Femur (tissue), 1 donor: Measurements from ENCODE around the gene STAG1.
A peak's percentile ranks its signal among the peaks of the same experiment; 100 is the strongest.
"Not testable (repeated sequence)": the region's sequence is repeated elsewhere in the genome, so short reads cannot be mapped to it uniquely, and the experiment has no call there.

Source experiments
- DNase-seq: peaks from one replicate; pipeline ENCODE4 v3.0.0-alpha.2; 2017

STAG1 gene

DNA sequence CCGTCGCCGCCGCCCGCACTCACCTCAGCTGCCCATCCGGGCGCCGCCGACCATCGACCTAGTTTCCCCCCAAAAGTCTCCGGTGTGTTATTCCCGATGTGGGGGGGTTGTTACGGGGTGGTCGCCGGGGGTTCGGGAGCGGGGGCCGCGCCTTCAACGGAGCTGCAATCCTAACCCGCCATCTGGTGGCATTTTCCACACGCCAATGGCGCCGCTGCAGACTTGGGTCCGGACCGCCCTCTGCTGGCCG lies at the start of gene STAG1:
TSS of gene STAG1 (minus strand) at position 207 of the 250 bp plus-strand sequence. CDS start 121,480 bp downstream, outside the sequence.
- DNase-seq = no peak

DNA sequence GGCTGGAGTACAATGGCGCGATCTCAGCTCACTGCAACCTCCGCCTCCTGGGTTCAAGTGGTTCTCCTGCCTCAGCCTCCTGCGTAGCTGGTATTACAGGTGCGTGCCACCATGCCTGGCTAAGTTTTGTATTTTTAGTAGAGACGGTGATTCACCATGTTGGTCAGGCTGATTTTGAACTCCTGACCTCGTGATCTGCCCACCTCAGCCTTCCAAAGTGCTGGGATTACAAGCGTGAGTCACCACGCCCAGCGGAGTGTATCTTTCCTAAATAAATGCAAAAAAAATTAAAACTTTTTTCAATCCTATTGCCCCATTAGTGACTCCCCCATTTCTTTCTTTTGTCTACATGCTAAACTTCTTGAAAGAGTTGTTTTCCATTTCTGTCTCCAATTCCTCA lies 49.0 kb upstream of the STAG1 start:
- not testable (repeated sequence) for DNase-seq

- DNase-seq = no peak
Observed at GRCh38 chr3:136792556-136793330, 40.6 kb upstream of the STAG1 start.

DNA sequence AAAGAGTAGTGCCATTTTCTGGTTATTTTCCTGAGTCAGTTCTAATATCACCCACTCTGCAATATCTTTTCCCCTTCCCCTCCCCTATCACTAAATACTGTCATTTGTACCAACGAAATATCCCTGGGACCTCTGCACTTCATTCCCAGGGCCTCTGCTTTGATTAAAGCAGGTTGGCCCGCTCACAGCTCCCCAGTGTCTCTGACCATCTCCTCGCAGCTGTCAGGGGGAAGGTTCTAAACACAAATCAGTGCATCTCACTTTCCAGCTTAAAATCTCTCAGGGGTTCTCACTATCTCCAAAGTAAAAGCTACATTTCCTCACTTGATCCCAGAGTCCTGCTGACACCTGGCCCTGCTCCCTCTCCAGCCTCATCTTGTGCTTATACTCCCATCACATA lies 38.6 kb upstream of the STAG1 start:
- no peak for DNase-seq

DNA sequence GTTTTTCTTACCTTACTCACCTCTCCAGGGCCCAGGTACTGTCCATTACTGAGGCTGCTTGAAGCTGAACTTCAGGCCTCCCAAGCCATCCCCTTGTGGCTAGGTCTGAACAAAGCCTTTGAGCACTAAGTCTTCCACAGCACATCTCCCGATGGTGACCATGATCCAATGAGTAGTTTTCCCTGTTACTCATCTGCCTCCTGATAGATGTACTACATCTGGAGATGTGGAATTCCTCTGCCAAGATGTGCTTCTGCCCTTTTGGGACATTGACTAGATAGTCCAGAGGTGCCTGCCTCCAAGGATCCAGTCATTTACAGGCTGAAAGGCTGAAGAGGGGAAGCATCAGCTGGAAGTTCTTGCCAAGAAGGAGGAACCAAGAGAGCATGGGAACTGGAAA lies 37.8 kb upstream of the STAG1 start:
- DNase-seq = no peak

DNA sequence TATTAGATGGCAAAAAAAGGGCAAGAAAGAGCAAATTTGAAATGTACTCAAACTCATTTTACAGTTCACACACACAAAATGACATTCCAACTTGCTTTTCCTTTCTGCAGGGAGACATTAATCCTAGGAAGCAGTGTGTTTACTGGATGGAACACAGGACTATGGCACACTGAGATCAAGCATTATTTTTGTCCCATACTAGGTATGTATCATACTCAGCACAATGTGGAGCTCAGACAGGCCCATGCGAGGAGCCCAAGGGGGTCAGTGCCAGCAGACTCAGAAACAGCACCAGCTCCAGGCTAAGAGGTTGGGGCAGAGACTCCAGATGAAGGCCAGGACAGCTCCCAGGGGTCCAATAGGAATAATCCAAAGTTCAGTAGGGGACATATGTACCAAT lies 36.0 kb upstream of the STAG1 start:
- DNase-seq = no peak

- DNase-seq = no peak
Observed at GRCh38 chr3:136787349-136787748, 35.2 kb upstream of the STAG1 start.

- DNase-seq = no peak
Observed at GRCh38 chr3:136783708-136784191, 31.6 kb upstream of the STAG1 start.

GRCh38 chr3:136780741-136781140 lies 28.6 kb upstream of the STAG1 start:
- DNase-seq = no peak

DNA sequence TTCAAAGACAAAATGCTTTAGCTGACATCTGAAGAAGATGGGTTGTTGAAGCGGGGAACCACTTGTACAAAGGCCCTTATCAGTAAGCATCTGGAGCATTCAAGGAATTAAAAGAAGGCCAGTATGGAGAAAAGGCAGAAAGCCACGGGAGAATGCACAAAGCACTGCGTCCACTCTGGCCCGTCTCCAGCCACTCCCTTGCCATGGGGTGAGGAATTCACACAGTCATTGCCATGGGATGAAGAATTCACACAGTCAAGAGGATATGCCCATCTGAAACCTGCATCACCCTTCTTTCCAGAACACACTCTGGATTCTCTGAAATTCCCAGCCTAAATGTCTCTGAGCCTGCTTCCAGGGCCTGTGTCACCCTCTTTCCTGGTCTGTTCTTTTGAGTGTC lies 26.7 kb upstream of the STAG1 start:
- DNase-seq = no peak

DNA sequence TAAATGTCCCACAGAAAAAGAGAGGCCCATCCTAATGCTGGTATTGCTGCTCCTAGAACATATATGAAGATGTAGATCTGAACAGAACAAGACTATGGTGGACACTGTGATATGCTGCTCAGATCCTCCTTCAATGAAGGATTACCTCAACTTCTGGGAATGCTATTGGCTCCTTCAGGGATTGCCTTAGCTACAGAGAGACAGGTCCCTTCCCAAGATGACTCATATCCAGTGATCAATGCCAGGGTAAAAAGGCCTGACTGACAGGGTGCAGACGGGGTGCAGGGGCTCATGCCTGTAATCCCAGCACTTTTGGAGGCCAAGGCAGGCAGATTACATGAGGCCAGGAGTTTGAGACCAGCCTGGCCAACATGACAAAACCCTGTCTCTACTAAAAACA lies 20.5 kb upstream of the STAG1 start:
- no peak for DNase-seq

DNA sequence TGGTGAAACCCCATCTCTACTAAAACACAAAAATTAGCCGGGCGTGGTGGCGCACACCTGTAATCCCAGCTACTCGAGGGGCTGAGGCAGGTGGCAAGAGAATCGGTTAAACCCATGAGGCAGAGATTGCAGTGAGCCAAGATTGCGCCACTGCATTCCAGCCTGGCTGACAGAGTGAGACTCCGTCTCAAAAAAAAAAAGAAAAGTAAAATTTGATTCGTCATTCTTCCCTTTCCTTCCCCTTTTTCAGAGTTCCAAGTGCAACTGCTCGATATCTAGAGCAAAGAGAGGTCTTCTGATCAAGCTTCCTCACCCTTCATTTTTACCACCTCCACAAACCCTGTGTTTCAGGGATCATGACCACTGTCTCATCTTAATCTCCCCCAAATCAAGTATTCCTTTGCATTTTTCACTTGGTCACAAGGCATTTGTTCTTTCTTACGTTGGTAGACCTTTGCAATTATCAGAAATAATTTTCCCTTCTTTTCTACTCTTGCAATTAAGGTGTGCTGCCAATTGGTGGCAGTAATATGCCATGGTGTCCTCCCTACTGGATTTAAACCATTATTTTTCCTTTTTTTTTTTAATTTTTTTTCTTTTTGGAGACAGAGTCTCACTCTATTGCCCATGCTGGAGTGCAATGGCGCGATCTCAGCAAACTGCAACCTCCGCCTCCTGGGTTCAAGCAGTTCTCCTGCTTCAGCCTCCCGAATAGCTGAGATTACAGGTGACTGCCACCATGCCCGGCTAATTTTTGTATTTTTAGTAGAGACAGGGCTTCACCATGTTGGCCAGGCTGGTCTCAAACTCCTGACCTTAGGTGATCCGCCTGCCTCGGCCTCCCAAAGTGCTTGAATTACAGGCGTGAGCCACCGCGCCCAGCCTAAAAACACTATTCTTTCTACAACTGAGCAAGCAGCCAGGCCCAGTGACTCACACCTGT lies 6.3 kb upstream of the STAG1 start:
- DNase-seq = not testable (repeated sequence)

GRCh38 chr3:136755192-136755591 lies 3.0 kb upstream of the STAG1 start:
- no peak for DNase-seq

- no peak for DNase-seq
Observed at GRCh38 chr3:136753326-136753939, 1.3 kb upstream of the STAG1 start.

DNA sequence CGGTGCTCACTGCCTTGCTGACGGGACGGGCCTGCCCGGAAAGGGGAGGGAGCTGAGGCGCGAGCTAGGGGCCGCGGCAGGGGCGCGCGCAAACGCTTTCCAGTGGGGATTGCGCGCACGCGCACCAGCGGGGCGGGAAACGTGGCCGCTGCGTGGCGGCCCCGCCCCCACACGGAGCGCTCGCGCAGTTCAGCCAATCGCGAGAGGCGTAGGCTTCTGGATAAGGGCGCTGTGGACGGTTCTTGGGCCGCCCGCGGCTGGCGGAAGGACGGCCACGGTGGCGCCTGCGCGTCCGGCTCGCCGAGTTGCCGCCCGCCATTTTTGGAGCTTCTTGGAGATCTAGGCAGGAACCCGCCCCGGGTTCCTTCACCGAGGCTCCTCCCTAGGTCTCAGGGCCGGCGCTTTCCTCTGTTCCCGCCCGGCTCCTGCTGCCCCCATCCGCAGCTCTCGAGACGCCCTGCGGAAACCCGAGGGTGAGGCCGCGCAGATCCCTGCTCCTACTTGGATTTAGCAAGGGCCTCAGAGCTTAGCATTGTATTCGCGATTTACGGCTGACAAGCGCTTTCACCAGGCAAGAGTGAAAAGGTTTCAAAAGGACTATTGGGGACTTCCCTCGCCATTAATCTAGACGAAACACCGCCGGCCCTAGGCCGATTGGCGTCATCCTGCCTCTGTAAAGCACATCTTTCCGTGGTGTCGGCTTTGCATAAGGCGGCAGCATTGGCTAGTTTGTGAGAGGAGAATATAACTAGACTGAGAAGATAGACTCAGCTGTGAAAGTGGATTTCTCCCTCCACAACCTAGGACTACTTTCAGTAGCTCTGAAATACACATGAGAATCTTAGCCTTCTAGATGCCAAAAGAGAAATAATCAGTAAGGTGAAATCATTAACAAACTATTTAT lies 496 bp upstream of the STAG1 start:
- DNase-seq = peak; percentile 99

GRCh38 chr3:136751316-136752171 lies 634 bp downstream of the STAG1 start:
- DNase-seq = peak; percentile 89

- no peak for DNase-seq
Observed at GRCh38 chr3:136750897-136751315, 1.3 kb downstream of the STAG1 start.

- no peak for DNase-seq
Observed at GRCh38 chr3:136750209-136750896, 1.8 kb downstream of the STAG1 start.

- DNase-seq = not testable (repeated sequence)
Observed at GRCh38 chr3:136749602-136750001, 2.6 kb downstream of the STAG1 start.

GRCh38 chr3:136749091-136749490 lies 3.1 kb downstream of the STAG1 start:
- DNase-seq = no peak

- no peak for DNase-seq
Observed at GRCh38 chr3:136745916-136746315, 6.3 kb downstream of the STAG1 start.
